ENCODE data around the gene SPATA3.

DNA sequence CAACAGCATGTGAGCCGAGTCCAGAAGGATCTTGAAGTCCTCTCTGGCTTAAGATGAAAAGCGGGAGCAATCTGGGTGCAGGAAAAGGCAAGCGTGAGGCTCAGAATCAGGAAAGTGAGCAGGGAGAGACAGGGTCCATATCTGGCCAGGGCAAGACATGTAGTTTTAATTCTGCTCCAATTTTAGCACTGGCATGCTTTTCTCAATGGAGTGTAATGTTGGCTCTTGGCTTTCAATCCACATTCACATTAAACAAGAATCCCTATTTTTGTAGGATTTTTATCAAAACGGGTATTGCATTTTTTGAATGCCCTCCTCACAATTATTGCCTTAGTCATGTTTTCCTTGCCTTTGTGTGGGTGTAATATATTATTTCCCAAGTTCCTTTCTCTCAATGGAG, 6.0 kb downstream of the SPATA3 start:
- TF ChIP-seq GATA3 (IDR thresholded peaks at IDR 0.05; ENCODE audit: low read depth, low read length): no peak
- TF ChIP-seq GATA2 (IDR thresholded peaks at IDR 0.05; ENCODE audit: low read depth, low read length): no peak

All from SH-SY5Y (cell line).